Measurements from ENCODE around the gene LRRC9. TPM values are rescaled to one million over a fixed set of nuclear protein-coding genes. Genes with fewer than 3 reads are reported as not detected.
A peak's percentile ranks its signal among the peaks of the same experiment; 100 is the strongest.

Gene LRRC9
- total RNA-seq, 1 donor from 2014 or later = not detected

DNA sequence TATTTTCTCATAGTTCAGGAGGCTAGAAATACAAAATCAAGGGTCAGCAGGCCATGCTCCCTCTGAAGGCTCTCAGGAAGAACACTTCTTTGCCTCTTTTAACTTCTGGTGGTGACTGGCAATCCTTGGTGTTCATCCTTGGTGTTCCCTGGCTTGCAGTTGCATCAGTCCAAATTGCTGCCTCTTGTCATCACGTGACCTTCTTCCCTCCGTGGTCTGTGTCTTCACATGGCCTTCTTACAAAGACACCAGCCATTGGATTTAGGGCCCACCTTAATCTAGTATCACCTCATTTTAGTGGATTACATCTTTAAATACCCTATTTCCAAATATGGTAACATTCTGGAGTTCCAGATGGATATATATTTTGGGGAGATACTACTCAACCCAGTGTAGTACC is 7.5 kb upstream of the LRRC9 start:
- ChIA-PET CTCF (no interaction called here), POLR2A (no interaction called here)
- no peaks in the 10 kb centered on the region for H3K36me3 Mint-ChIP-seq (ENCODE audit: low read depth)
- TF ChIP-seq, protein P1, sequence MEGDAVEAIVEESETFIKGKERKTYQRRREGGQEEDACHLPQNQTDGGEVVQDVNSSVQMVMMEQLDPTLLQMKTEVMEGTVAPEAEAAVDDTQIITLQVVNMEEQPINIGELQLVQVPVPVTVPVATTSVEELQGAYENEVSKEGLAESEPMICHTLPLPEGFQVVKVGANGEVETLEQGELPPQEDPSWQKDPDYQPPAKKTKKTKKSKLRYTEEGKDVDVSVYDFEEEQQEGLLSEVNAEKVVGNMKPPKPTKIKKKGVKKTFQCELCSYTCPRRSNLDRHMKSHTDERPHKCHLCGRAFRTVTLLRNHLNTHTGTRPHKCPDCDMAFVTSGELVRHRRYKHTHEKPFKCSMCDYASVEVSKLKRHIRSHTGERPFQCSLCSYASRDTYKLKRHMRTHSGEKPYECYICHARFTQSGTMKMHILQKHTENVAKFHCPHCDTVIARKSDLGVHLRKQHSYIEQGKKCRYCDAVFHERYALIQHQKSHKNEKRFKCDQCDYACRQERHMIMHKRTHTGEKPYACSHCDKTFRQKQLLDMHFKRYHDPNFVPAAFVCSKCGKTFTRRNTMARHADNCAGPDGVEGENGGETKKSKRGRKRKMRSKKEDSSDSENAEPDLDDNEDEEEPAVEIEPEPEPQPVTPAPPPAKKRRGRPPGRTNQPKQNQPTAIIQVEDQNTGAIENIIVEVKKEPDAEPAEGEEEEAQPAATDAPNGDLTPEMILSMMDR (IDR thresholded peaks at IDR 0.05) = no peak
- H3K9me3 Mint-ChIP-seq = no peaks in the 10 kb centered on the region
- H3K4me3 Mint-ChIP-seq = no peak overlapping the region
- DNase-seq = no peak
- peaks cover 24% of the 10 kb centered on the region for H3K27me3 Mint-ChIP-seq
- no peaks in the 10 kb centered on the region for H3K4me1 Mint-ChIP-seq
- intact Hi-C loops (cut with micrococcal nuclease) = no loop called here
- no peak for ATAC-seq (ENCODE audit: low read depth)
- H3K27ac Mint-ChIP-seq = no peak overlapping the region

DNA sequence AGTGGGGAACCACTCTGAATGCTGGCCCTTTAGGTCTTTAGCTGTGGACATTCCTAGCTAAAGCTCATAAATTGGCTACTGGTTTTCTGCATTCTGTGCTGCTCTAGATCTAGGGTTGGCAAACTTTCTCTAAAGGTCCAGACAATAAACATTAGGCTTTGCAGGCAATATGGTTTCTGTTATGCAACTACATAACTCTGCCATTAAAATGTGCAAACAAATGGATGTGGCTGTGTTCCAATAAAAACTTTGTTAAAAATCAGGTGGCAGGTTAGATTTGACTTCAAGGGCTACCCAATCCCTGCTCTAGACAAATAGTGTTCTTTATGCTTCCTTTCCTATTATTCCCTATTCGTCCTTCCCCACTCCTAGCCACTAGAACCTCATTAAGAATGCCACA is 6.8 kb upstream of the LRRC9 start:
- H3K36me3 Mint-ChIP-seq (ENCODE audit: low read depth) = no peaks in the 10 kb centered on the region
- H3K27ac Mint-ChIP-seq = no peak overlapping the region
- CTCF ChIA-PET = no interaction called here
- H3K9me3 Mint-ChIP-seq = no peaks in the 10 kb centered on the region
- H3K27me3 Mint-ChIP-seq = peaks cover 23% of the 10 kb centered on the region
- TF ChIP-seq, protein P1 (IDR thresholded peaks at IDR 0.05) = no peak
- no peak for DNase-seq
- H3K4me3 Mint-ChIP-seq = no peak overlapping the region
- intact Hi-C loops (cut with micrococcal nuclease) = no loop called here
- no peaks in the 10 kb centered on the region for H3K4me1 Mint-ChIP-seq
- POLR2A ChIA-PET = no interaction called here
- ATAC-seq (ENCODE audit: low read depth) = no peak

DNA sequence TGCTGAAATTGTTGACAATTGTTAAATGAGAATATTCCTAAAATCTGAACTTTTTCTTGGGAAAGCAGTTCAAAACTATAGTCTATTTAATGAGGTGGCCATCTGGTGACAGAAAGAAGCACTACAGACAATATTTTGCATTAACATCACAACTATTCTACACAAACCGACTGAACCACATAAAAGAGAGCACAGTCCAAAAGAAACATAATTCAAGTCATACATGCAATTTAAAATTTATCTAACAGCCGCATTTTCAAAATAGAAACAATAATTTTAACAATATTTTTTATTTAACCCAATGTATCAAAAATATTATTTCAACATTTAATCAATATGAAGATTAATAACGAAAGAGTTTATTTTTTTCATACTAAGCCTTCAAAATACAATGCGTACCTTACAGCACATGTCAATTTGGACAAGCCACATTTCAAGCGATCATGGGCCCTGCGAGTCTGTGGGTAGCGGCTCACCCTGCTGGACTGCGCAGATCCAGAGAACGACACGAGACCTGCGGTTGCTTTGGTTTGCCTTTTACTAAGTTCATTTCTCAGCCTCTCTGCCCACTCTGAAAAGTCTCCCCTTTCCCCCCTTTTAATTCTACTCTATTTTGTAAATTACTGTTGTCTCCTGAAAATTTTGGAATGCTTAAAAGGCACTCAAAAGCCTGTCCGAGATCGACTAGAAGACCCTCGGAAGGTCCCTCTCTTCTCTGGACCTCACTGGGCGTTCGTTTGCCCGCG is 947 bp upstream of the LRRC9 start:
- ATAC-seq (ENCODE audit: low read depth) (peak; percentile 57), DNase-seq (no peak)
- peaks cover 33% of the 10 kb centered on the region for H3K27me3 Mint-ChIP-seq
- peaks cover 10% of the 10 kb centered on the region for H3K4me1 Mint-ChIP-seq
- no peaks in the 10 kb centered on the region for H3K36me3 Mint-ChIP-seq (ENCODE audit: low read depth)
- CTCF ChIA-PET = no interaction called here
- H3K9me3 Mint-ChIP-seq = no peaks in the 10 kb centered on the region
- POLR2A ChIA-PET = no interaction called here
- intact Hi-C loops (cut with micrococcal nuclease) = no loop called here
- no peak overlapping the region for H3K27ac Mint-ChIP-seq
- H3K4me3 Mint-ChIP-seq = peak overlapping the region; percentile 78
- TF ChIP-seq, protein P1 (IDR thresholded peaks at IDR 0.05) = no peak

DNA sequence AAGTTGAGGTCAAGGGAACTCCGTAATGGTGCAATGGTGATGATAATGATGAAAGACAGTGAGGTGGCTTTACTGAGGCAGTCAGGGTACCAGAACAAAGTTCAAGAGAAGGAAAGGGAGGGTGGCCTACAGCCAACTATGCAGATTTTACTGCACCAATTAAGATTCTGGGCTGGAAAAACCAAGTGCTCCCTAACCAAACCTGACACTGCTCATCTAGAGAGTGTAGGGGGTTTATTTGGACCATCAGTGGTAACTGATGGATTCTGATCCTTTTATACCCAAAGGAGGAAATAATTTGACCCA is 387 bp downstream of the LRRC9 start:
- peaks cover 30% of the 10 kb centered on the region for H3K27me3 Mint-ChIP-seq
- ATAC-seq (ENCODE audit: low read depth) = no peak
- peaks cover 10% of the 10 kb centered on the region for H3K4me1 Mint-ChIP-seq
- CTCF ChIA-PET = no interaction called here
- H3K27ac Mint-ChIP-seq = no peak overlapping the region
- no peak for DNase-seq
- POLR2A ChIA-PET = no interaction called here
- intact Hi-C loops (cut with micrococcal nuclease) = no loop called here
- TF ChIP-seq, protein P1 (IDR thresholded peaks at IDR 0.05) = no peak
- H3K9me3 Mint-ChIP-seq = no peaks in the 10 kb centered on the region
- H3K4me3 Mint-ChIP-seq = peak overlapping the region; percentile 39
- no peaks in the 10 kb centered on the region for H3K36me3 Mint-ChIP-seq (ENCODE audit: low read depth)

DNA sequence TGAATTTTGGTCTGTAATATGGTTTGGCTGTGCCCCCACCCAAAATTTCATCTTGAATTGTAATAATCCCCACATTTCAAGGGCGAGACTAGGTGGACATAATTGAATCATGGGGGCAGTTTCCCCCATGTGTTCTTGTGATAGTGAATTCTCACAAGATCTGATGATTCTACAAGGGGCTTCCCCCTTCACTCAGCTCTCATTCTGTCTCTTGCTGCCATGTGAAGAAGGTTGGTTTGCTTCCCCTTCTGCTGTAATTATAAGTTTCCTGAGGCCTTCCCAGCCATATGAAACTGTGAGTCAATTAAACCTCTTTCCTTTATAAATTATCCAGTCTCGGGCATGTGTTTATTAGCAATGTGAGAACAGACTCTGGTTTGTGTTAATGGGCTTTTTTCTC is 5.9 kb downstream of the LRRC9 start:
- Mint-ChIP-seq H3K4me3 (no peak overlapping the region), H3K36me3 (ENCODE audit: low read depth) (no peaks in the 10 kb centered on the region), H3K27ac (no peak overlapping the region), H3K4me1 (no peaks in the 10 kb centered on the region), H3K27me3 (peaks cover 9% of the 10 kb centered on the region), H3K9me3 (no peaks in the 10 kb centered on the region)
- TF ChIP-seq, protein P1 (IDR thresholded peaks at IDR 0.05) = no peak
- CTCF ChIA-PET = no interaction called here
- intact Hi-C loops (cut with micrococcal nuclease) = no loop called here
- POLR2A ChIA-PET = no interaction called here
- ATAC-seq (ENCODE audit: low read depth) (no peak), DNase-seq (no peak)
